PFSK-1 (cell line): ENCODE results near the gene TEX14.

Experiments
- SIN3A ChIP-seq: IDR thresholded peaks from 2 replicates; pipeline ENCODE4 v1.6.1; 2012; ENCODE audit warnings: mild to moderate bottlenecking, low read length, moderate library complexity, borderline replicate concordance; ENCODE audit not compliant: insufficient read depth
- TF ChIP-seq, protein P1 (sequence below), 2 experiments: IDR thresholded peaks; 2 replicates each; pipeline versions ENCODE4 v1.6.1 to v1.8.0; 2011 to 2012; ENCODE audit warnings: low read depth in 2 of 2, low read length in 2 of 2, control low read depth in 1 of 2, inconsistent platforms in 1 of 2, mild to moderate bottlenecking in 1 of 2, moderate library complexity in 1 of 2; ENCODE audit not compliant: insufficient read depth in 1 of 2

DNA sequence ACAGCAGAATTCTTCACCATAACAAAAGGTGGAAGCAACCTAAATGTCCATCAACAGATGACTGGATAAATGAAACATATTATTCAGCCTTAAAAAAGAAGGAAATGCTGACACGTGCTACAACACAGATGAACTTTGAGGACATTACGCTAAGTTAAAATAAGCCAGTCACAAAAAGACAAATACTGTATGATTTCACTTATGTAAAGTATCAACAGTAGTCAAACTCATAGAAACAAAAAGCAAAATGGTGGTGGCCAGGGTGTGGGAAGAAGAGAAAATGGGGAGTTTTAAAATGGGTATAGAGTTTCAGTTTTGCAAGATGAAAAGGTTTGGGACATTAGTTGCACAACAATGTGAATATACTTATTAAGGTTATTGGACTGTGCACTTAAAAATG lies 127.6 kb downstream of the TEX14 start:
- TF ChIP-seq, protein P1, sequence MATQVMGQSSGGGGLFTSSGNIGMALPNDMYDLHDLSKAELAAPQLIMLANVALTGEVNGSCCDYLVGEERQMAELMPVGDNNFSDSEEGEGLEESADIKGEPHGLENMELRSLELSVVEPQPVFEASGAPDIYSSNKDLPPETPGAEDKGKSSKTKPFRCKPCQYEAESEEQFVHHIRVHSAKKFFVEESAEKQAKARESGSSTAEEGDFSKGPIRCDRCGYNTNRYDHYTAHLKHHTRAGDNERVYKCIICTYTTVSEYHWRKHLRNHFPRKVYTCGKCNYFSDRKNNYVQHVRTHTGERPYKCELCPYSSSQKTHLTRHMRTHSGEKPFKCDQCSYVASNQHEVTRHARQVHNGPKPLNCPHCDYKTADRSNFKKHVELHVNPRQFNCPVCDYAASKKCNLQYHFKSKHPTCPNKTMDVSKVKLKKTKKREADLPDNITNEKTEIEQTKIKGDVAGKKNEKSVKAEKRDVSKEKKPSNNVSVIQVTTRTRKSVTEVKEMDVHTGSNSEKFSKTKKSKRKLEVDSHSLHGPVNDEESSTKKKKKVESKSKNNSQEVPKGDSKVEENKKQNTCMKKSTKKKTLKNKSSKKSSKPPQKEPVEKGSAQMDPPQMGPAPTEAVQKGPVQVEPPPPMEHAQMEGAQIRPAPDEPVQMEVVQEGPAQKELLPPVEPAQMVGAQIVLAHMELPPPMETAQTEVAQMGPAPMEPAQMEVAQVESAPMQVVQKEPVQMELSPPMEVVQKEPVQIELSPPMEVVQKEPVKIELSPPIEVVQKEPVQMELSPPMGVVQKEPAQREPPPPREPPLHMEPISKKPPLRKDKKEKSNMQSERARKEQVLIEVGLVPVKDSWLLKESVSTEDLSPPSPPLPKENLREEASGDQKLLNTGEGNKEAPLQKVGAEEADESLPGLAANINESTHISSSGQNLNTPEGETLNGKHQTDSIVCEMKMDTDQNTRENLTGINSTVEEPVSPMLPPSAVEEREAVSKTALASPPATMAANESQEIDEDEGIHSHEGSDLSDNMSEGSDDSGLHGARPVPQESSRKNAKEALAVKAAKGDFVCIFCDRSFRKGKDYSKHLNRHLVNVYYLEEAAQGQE (IDR thresholded peaks at IDR 0.05; ENCODE audit: insufficient read depth in 1 of 2, low read depth in 2 of 2, low read length in 2 of 2) = no peak
- TF ChIP-seq SIN3A = no peak
